ENCODE results near the gene SH3BGR.
A peak's percentile ranks its signal among the peaks of the same experiment; 100 is the strongest.
"Not testable (repeated sequence)": the region's sequence is repeated elsewhere in the genome, so short reads cannot be mapped to it uniquely, and the experiment has no call there.

SH3BGR gene

DNA sequence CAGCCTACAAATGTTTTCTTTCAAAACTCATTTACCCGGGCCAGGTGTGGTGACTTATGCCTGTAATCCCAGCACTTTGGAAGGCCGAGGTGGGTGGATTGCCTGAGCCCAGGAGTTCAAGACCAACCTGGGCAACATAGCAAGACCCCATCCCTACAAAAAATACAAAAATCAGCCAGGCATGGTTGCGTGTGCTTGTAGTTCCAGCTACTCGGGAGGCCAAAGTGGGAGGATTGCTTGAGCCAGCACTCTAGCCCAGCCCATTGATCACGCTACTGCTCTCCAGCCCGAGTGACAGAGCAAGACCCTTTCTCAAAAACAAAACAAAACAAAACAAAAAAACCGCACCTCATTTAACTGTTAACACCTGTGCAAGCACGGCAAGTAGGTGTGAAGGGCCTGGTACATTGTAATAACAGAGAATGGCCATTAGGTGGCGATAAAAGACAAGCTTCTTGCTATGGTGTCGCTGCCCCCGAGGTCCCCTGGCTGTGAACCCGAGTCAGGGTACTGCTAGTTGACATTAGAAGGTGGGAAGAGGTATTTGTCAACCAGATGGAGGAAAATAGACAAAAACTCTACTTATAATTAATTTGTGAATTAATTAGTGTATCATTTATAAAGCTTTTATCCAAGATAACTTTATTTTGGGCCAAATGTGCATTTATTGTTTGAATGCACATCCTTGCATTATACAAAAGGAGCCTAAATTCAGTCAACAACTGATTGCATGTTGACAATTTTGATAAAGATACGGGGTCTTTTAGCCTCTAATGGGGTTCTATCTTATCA is 66.5 kb downstream of the SH3BGR start:
- peak; percentile 83 for DNase-seq

DNA sequence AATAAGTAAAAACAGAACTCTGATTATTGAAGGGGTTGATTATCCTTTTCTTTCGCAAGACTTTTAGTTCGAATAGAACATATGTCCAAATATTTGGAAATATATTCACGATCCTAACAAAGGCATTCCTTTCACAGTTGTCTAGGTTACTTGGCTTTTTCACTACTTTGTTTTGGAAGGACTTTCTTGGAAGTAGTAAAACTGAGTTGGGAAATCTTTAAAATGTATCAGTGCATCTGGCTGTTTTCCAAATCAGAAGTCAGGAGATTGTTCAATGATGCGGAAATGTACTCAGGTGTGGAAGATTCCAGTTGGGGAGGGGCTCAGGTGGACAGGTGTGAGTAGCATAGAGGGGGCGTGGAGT is 67.1 kb downstream of the SH3BGR start:
- DNase-seq, result no peak

GRCh38 chr21:39519835-39520234 is 68.1 kb downstream of the SH3BGR start:
- DNase-seq, result no peak

DNA sequence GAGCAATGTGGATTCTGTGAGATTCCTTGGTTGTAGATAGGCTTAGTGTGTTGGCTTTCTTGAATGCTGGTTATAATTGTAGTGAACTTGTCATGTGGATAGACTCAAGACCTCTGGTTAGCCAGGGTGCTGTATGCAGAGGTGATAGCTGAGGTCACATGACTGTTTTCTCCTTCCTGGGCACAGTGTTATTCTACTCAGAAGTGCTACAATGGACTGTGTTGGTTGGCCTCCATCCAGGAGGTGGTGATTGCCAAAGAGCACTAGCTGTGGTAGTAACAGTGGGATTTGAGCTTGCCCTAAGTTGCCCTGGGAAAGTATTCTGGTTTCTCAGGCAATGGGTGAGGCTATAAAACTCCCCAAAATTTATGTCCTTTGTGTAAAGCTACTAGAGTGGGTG is 71.6 kb downstream of the SH3BGR start:
- DNase-seq, result peak; percentile 85

DNA sequence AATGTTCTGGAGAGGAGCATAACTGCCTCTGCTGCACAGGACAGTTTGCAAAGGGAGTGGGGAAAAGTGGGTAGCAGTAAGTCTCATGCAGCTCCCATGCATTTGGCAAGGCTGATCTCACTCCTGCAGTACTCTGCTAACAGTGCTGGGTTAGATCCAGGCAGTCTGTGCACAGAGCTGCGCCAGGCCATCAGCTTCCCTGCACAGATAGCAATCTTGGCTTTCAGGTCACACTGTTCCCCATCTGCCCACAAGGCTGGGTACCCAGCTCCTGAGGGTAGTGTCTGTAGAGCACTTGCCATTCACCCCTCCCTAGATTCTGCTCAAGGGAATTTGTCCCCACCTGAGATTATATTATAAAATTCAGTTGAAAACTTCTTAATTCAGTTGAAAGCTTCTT is 72.1 kb downstream of the SH3BGR start:
- no peak for DNase-seq

DNA sequence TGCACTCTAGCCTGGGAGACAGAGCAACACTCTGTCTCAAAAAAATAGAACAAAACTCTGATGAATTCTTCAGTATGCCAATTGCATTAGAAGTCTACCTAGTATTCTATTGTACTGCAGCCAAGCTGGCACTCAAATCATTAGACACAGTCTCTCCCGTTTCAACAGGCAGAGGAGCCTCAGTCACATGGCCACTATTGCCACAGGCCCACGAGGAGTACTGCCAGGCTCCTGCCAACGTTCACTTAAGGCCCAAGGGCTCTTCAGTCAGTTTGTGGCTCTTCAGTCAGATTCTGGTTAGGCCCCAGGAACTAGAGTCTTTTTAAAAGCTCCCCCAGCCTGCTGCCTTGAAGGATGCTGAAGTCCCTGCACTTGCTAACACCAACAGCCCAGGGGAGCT is 73.4 kb downstream of the SH3BGR start:
- DNase-seq, result peak; percentile 96

- DNase-seq, result no peak
Observed at GRCh38 chr21:39525601-39526000, 73.8 kb downstream of the SH3BGR start.

DNA sequence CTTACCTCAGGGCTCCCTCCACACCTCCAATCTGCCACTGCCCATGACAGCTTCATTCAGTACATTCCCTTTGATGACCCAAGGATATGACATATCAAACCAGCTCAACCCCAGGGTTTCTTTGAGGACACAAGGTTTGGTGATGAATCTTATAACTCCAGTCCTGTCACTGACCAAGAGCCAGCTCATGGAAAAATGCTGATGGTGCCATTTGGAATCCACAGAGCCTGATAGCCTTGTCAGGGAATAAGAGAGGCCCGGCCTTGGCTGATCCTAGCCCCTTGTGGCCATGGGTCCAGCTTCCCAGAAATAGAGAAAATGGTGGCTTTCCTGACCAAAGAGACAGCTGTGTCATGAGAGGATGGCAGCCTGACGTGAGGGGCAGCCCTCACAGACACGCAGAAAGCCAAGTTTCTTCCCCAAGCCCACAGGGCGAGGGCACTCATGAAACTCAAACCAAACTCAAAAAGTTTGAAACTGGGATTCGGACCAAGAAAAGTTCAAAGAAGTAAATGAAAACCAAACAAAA is 75.4 kb downstream of the SH3BGR start:
- no peak for DNase-seq

GRCh38 chr21:39527664-39528381 is 76.1 kb downstream of the SH3BGR start:
- peak; percentile 90 for DNase-seq

DNA sequence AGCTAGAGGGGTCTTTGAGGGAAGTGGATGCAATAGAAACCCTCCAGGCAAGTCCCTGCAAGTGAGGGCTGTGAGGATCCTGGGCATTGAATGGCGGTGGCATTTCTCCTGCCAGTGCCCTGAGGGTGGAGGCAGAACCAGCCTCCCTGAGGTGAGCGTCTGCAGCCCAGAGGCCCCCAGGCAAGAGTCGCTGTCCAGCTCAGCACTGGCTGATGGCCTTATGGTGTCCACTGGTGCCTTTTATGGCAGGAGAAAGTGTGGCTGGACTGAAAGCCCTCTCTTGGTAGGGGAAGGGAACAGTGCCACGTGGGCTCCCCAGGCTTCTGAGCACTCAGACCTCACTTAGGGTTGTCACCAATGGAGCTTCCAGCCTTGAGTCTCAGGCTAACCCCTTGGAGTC is 77.3 kb downstream of the SH3BGR start:
- no peak for DNase-seq

DNA sequence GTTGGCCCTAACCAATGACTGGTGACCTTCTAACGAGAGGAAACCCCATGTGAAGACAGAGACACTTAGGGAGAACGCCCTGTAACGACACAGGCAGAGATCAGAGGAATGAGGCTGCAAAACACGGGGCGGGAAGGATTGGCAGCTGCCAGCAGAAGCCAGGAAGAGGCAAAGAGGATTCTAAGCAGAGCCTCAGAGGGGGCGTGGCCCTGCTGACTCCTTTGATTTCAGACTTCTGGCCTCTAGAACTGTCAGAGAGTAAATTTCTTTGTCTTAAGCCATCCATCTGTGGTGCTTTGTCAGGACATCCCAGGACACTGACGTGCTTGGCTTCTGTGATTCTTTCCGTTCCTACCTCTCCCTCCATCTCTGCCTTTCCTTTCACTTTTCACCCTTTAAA is 79.3 kb downstream of the SH3BGR start:
- DNase-seq, result peak; percentile 17

DNA sequence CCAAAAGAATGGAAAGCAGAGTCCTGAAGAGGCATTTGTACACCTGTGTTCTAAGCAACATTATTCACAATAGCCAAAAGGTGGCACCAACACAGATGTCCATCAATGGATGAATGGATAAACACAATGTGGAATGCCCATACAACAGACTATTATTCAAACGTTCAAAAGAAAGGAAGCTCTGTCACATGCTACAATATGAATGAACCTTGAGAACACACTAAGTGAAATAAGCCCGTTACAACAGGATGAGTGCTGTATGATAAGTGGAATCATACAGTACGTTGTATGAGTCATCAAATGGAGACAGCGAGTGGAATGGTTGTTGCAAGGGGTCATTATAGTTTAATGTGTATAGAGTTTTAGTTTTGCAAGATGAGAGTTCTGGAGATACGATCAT is 80.1 kb downstream of the SH3BGR start:
- DNase-seq, result peak; percentile 80

DNA sequence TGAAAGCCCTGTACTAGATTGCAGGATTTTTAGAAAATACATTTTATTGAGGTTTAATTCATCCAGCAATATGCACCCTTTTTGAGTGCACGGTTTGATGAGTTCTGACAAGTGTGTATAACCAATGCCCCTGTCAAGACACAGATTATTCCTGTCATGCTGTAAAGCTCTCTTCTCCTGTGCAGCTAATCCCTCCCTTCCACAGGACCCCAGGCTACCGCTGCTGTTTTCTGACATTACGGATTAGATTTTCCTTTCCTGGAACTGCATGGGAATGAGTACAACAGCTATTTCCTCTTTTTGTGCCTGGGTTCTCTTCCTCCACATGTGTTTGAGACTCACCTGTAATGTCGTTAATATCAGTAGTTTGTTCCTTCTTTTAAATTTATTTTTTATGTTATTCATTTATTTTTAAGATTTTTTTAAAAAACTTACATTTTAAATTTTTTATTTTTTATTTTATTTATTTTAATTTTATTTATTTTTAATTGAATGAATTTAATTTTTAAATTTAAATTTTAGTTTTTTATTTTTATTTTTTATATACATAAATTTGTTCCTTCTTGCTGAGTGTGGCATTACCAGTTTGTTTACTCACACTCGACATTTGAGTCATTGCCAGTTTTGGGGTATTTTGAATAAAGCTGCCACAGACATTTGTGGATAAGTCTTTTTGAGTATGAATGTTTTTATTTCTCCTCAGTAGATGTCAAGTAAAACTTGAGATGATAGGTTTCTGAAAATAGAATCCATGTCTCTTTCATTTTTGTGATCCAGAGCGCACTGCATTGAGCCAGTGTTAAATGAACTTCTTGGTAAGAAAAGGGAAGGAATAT is 82.0 kb downstream of the SH3BGR start:
- DNase-seq, result peak; percentile 53

GRCh38 chr21:39535646-39536437 is 84.1 kb downstream of the SH3BGR start:
- no peak for DNase-seq

GRCh38 chr21:39536835-39537234 is 85.1 kb downstream of the SH3BGR start:
- DNase-seq, result no peak

DNA sequence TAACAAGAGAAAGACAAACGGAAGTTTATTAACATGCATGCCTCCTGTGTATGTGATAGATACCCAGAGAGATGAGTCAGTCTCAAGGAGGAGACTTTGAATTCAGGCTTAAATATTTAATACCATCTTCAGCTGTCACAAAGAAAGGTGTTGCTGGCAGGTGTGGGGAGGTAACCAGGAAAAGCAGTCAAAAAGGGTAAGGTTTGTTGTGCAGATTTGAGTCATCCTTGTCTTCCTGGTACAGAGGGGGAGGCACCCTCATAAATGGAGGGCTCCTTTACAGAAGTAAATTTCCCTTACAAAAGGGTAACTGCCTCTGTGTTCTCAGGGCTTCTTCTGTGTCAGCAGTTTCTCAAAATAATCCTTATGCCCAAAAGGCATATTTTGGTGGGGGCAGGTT is 85.8 kb downstream of the SH3BGR start:
- no peak for DNase-seq

GRCh38 chr21:39538453-39539042 is 86.8 kb downstream of the SH3BGR start:
- DNase-seq, result peak; percentile 16

DNA sequence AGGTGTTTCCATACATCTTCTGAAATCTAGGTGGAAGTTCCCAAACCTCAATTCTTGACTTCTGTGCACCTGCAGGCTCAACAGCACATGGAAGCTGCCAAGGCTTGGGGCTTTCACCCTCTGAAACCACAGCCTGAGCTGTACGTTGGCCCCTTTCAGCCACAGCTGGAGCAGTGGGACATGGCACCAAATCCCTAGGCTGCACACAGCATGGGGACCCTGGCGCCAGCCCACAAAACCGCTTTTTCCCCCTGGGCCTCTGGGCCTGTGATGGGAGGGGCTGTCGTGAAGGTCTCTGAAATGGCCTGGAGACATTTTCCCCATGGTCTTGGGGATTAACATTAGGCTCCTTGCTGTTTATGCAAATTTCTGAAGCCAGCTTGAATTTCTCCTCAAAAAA is 88.6 kb downstream of the SH3BGR start:
- DNase-seq, result not testable (repeated sequence)

DNA sequence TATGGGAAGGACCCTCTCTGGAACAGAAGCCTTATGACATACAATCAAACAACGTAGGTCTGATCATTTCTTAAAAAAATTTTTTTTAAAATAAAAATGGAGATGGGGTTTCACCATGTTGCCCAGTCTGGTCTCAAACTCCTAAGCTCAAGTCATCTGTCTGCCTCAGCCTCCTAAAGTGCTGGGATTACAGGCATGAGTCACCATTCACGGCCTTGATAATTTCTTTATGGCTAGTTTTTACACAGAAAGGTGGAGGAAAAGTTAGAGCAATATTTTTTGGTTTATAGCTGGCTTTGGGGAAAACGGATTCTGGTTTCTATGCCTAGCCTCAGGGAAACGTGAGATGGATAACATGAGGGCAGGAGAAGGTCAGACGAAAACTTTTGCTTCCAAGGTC is 91.0 kb downstream of the SH3BGR start:
- no peak for DNase-seq

DNA sequence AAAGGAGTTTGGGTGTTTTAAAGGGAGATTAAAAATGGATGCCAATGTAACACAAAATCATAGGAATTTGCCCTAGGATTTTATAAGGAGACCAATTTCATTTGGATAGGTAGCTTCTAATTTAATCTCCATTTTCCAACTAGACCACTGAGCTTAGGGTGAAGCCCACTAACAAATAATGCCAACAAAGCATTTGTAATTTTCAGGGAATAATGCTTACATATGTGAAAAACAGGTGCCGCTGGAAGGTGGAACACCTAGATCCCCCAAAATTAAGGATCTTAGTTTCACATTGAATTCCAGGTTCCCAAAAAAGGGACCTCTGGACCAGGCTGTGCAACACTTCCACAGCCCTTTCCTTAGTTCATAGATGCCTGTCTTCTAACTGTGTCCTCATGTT is 94.8 kb downstream of the SH3BGR start:
- DNase-seq, result no peak

GRCh38 chr21:39552856-39553255 is 101.1 kb downstream of the SH3BGR start:
- no peak for DNase-seq

GRCh38 chr21:39553331-39553730 is 101.6 kb downstream of the SH3BGR start:
- DNase-seq, result no peak

All from NCI-H2029 treated with DMSO at 0.1 percent for 48 hours (cell line).